H9 (cell line): ENCODE results near the gene NUDT8. TPM values are rescaled to one million over a fixed set of nuclear protein-coding genes. Genes with fewer than 3 reads are reported as not detected.

Source experiments
- DNase-seq: peaks from one replicate; pipeline ENCODE4 v3.0.0-alpha.2; 2017
- H2AFZ ChIP-seq: one replicate; pipeline ENCODE4 v1.6.1; 2013; ENCODE audit warnings: mild to moderate bottlenecking, low read length, control low read depth, moderate library complexity
- H2AK5ac ChIP-seq: 2 replicates; pipeline ENCODE4 v1.6.1; 2013; ENCODE audit warnings: low read length, control low read depth, mixed read lengths; ENCODE audit not compliant: insufficient read length
- H2BK120ac ChIP-seq: one replicate; pipeline ENCODE4 v1.6.1; 2013; ENCODE audit warnings: low read depth, mild to moderate bottlenecking, low read length, control low read depth, inconsistent platforms; ENCODE audit not compliant: poor library complexity, severe bottlenecking
- H2BK12ac ChIP-seq: 2 replicates; pipeline ENCODE4 v1.6.1; 2013; ENCODE audit warnings: low read length, control low read depth, mixed read lengths, low read depth; ENCODE audit not compliant: insufficient read length
- H2BK15ac ChIP-seq: 2 replicates; pipeline ENCODE4 v1.6.1; 2013; ENCODE audit warnings: low read depth, low read length, control low read depth
- H2BK20ac ChIP-seq: one replicate; pipeline ENCODE4 v1.6.1; 2013; ENCODE audit warnings: low read depth, mild to moderate bottlenecking, low read length, control low read depth, inconsistent platforms; ENCODE audit not compliant: poor library complexity, severe bottlenecking
- H2BK5ac ChIP-seq: 2 replicates; pipeline ENCODE4 v1.6.1; 2013; ENCODE audit warnings: low read length, control low read depth, mixed read lengths; ENCODE audit not compliant: insufficient read length
- H3K14ac ChIP-seq: 2 replicates; pipeline ENCODE4 v1.6.1; 2013; ENCODE audit warnings: low read length, control low read depth; ENCODE audit not compliant: insufficient read depth
- H3K18ac ChIP-seq: 2 replicates; pipeline ENCODE4 v1.6.1; 2013; ENCODE audit warnings: low read depth, mild to moderate bottlenecking, mixed read lengths, low read length, control low read depth; ENCODE audit not compliant: insufficient read length
- H3K23ac ChIP-seq: 2 replicates; pipeline ENCODE4 v1.6.1; 2013; ENCODE audit warnings: low read length, control low read depth, mixed read lengths, low read depth; ENCODE audit not compliant: insufficient read length
- H3K23me2 ChIP-seq: 2 replicates; pipeline ENCODE4 v1.6.1; 2013; ENCODE audit warnings: low read depth, mild to moderate bottlenecking, mixed read lengths, low read length, control low read depth; ENCODE audit not compliant: insufficient read length, poor library complexity, severe bottlenecking
- H3K27ac ChIP-seq: 2 replicates; pipeline ENCODE4 v1.5.1; 2013; ENCODE audit warnings: low read length, control low read depth, mixed read lengths, low read depth; ENCODE audit not compliant: insufficient read length
- H3K27me3 ChIP-seq: 2 replicates; pipeline ENCODE4 v1.6.1; 2013; ENCODE audit warnings: low read length, control low read depth, inconsistent platforms; ENCODE audit not compliant: insufficient read depth
- H3K4ac ChIP-seq: 2 replicates; pipeline ENCODE4 v1.6.1; 2013; ENCODE audit warnings: low read depth, mild to moderate bottlenecking, control low read depth, inconsistent platforms, low read length, moderate library complexity
- H3K4me1 ChIP-seq: 2 replicates; pipeline ENCODE4 v1.6.1; 2013; ENCODE audit warnings: low read length, control low read depth, inconsistent platforms; ENCODE audit not compliant: insufficient read depth
- H3K4me2 ChIP-seq: 2 replicates; pipeline ENCODE4 v1.6.1; 2013; ENCODE audit warnings: low read length, control low read depth, mixed read lengths; ENCODE audit not compliant: insufficient read length, insufficient read depth
- H3K56ac ChIP-seq: 2 replicates; pipeline ENCODE4 v1.6.1; 2013; ENCODE audit warnings: low read depth, mild to moderate bottlenecking, mixed read lengths, low read length, control low read depth; ENCODE audit not compliant: insufficient read length
- H3K79me1 ChIP-seq: 2 replicates; pipeline ENCODE4 v1.6.1; 2013; ENCODE audit warnings: low read depth, mild to moderate bottlenecking, moderate library complexity, low read length, control low read depth, inconsistent platforms; ENCODE audit not compliant: insufficient read depth, poor library complexity, severe bottlenecking
- H3K79me2 ChIP-seq: 2 replicates; pipeline ENCODE4 v1.6.1; 2013; ENCODE audit warnings: low read length, control low read depth, inconsistent platforms; ENCODE audit not compliant: insufficient read depth
- H3K9ac ChIP-seq: 2 replicates; pipeline ENCODE4 v1.6.1; 2013; ENCODE audit warnings: low read length, control low read depth, mixed read lengths; ENCODE audit not compliant: insufficient read length; ENCODE audit errors: extremely low read depth
- H3K9me3 ChIP-seq: one replicate; pipeline ENCODE4 v1.6.1; 2013; ENCODE audit warnings: low read depth, low read length, inconsistent platforms; ENCODE audit not compliant: control insufficient read depth
- H3T11ph ChIP-seq: one replicate; pipeline ENCODE4 v1.6.1; 2013; ENCODE audit warnings: mild to moderate bottlenecking, low read length, control low read depth, inconsistent platforms
- H4K20me1 ChIP-seq: one replicate; pipeline ENCODE4 v1.6.1; 2013; ENCODE audit not compliant: control insufficient read depth, insufficient read length, insufficient read depth
- H4K5ac ChIP-seq: 2 replicates; pipeline ENCODE4 v1.6.1; 2013; ENCODE audit warnings: low read depth, mild to moderate bottlenecking, mixed read lengths, low read length, control low read depth; ENCODE audit not compliant: insufficient read length
- H4K8ac ChIP-seq: replicated peaks from 2 replicates; pipeline ENCODE4 v1.6.1; 2013; ENCODE audit warnings: low read length, control low read depth, mixed read lengths, low read depth; ENCODE audit not compliant: insufficient read length
- H4K91ac ChIP-seq: 2 replicates; pipeline ENCODE4 v1.6.1; 2013; ENCODE audit warnings: low read depth, mild to moderate bottlenecking, moderate library complexity, mixed read lengths, low read length, control low read depth; ENCODE audit not compliant: insufficient read length
- H3K27ac Mint-ChIP-seq, 3 experiments: 2 replicates in 2 of 3; 3 replicates in 1 of 3; pipeline ENCODE4 v1.8.0; 2020 to 2021; ENCODE audit warnings: mixed read lengths in 3 of 3, mild to moderate bottlenecking in 1 of 3, moderate library complexity in 1 of 3
- H3K27me3 Mint-ChIP-seq: 2 replicates; pipeline ENCODE4 v1.8.0; 2021; ENCODE audit warnings: low read depth, mild to moderate bottlenecking, moderate library complexity, mixed read lengths
- H3K36me3 Mint-ChIP-seq, 3 experiments: 2 replicates in 2 of 3; 3 replicates in 1 of 3; pipeline ENCODE4 v1.8.0; 2020 to 2021; ENCODE audit warnings: low read depth in 3 of 3, mixed read lengths in 3 of 3; ENCODE audit not compliant: insufficient read depth in 1 of 3
- H3K4me1 Mint-ChIP-seq, 2 experiments: 2 replicates each; pipeline ENCODE4 v1.8.0; 2020; ENCODE audit warnings: mixed read lengths in 2 of 2
- H3K4me3 Mint-ChIP-seq, 2 experiments: 2 replicates in 1 of 2; 3 replicates in 1 of 2; pipeline ENCODE4 v1.8.0; 2020 to 2021; ENCODE audit warnings: mild to moderate bottlenecking in 2 of 2, mixed read lengths in 2 of 2, moderate library complexity in 1 of 2
- H3K9me3 Mint-ChIP-seq, 2 experiments: 2 replicates in 1 of 2; 3 replicates in 1 of 2; pipeline ENCODE4 v1.8.0; 2020; ENCODE audit warnings: mild to moderate bottlenecking in 2 of 2, mixed read lengths in 2 of 2, moderate library complexity in 1 of 2
- CTCF ChIP-seq: fragments of 200-600 bp; sonication (generic); conservative IDR thresholded peaks from 3 replicates; pipeline ENCODE4 v1.8.0; 2021; ENCODE audit warnings: antibody characterized with exemption, mild to moderate bottlenecking
- WGBS: extraction: QIAGEN DNeasy Blood & Tissue Kit; methylation state at CpG from one replicate; pipeline ENCODE4 v1.1.7; 2013; ENCODE audit warnings: missing lambda C conversion rate, low lambda C conversion rate, mixed read lengths; ENCODE audit not compliant: insufficient read length; ENCODE audit errors: extremely low coverage; 5-methylcytosine and 5-hydroxymethylcytosine counted together
- long read RNA-seq: library from polyadenylated mRNA; unstranded; transcript quantifications from one replicate; pipeline ENCODE4 v2.0.0, GENCODE V29; 2020
- total RNA-seq: library from RNA; stranded (reverse); gene quantifications from 2 replicates; pipeline ENCODE4 v1.2.1, GENCODE V29; 2021

Gene NUDT8
- total RNA-seq, result 6.5 and 6.8 TPM in 2 replicates
- long read RNA-seq, transcript NUDT8-202 (4 exons, 728 nt), result major isoform, 7 of 11 reads
- long read RNA-seq, partial matches to known transcripts, result 0 of 11 reads
- long read RNA-seq, other reads (novel, unspliced or antisense), result 1 of 11 reads

GRCh38 chr11:67629386-67630227 lies at the start of gene NUDT8:
Gene NUDT8, minus strand, starts transcription at chr11:67629937. Its CDS starts 26 bp downstream, at chr11:67629911.
- Histone ChIP-seq H4K8ac (no peak within 1 kb of the TSS), H2BK5ac (no peak within 1 kb of the TSS), H2BK15ac (no peak within 1 kb of the TSS), H3K23ac (no peak within 1 kb of the TSS), H2AK5ac (no peak within 1 kb of the TSS), H2BK120ac (no peak within 1 kb of the TSS), H3K23me2 (no peaks in the 10 kb centered on the region), H2BK12ac (no peak within 1 kb of the TSS), H3K27ac (no peak within 1 kb of the TSS), H3K79me2 (no peaks in the 10 kb centered on the region), H3K4me2 (peak within 1 kb of the TSS; percentile 38), H3K56ac (no peak within 1 kb of the TSS), H3K79me1 (no peaks in the 10 kb centered on the region), H2BK20ac (no peak within 1 kb of the TSS), H3K4ac (no peak within 1 kb of the TSS), H4K20me1 (no peaks in the 10 kb centered on the region), H3K18ac (peak within 1 kb of the TSS; percentile 54), H3T11ph (no peak within 1 kb of the TSS), H3K27me3 (no peaks in the 10 kb centered on the region), H3K14ac (peak within 1 kb of the TSS; percentile 43; the same call in 1 of the 2 replicates), H3K9ac (no peak within 1 kb of the TSS), H2AFZ (no peak within 1 kb of the TSS), H3K9me3 (no peaks in the 10 kb centered on the region), H3K4me1 (no peaks in the 10 kb centered on the region; the same call in 1 of the 2 replicates), H4K91ac (no peak within 1 kb of the TSS), H4K5ac (no peak within 1 kb of the TSS)
- H3K36me3 Mint-ChIP-seq, result peaks cover 17 to 31% (median 23%) of the 10 kb centered on the region in 3 experiments
- WGBS, result no CpG with 5 or more reads among the region's 102 CpGs
- peak within 1 kb of the TSS; percentile 72 to 85 for H3K4me3 Mint-ChIP-seq
- peak; percentile 96 for TF ChIP-seq CTCF
- H3K27ac Mint-ChIP-seq, result peak within 1 kb of the TSS; percentile 67 to 94 (median 88); a peak in 6 of 7 replicates
- H3K9me3 Mint-ChIP-seq, result peaks cover 0 to 5% of the 10 kb centered on the region in 2 experiments; a peak in 3 of 5 replicates
- H3K27me3 Mint-ChIP-seq, result peaks cover 25% of the 10 kb centered on the region
- peaks cover 31 to 38% of the 10 kb centered on the region in 2 experiments for H3K4me1 Mint-ChIP-seq
- DNase-seq, result peak; percentile 90
